GM19238 (cell line): Measurements from ENCODE around the gene A3GALT2.

Experiments used
- DNase-seq: peaks from one replicate; pipeline ENCODE4 v3.0.0; 2011; ENCODE audit warnings: low spot score; ENCODE audit not compliant: insufficient read length

The A3GALT2 gene

DNA sequence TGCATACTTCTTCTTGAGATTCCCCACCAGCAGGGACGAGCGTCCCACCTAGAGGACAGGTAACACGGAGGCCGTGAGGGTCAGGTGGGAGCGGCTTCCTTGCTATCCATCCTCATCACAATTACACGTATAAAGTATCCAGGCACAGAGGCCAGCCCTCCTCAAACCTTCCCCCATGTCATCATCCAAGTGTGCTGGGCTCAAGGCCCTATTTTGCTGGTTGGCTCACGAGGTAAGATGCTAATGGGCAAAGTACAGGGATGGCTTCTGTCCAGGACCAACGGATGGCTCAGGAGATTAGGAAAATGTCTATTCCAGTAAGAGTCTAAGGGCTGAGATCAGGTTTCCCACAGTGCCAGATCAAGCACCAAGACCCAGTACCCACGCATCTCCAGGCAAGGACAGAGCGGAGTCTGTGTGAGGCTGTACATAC, 11.5 kb upstream of the A3GALT2 start:
- no peak for DNase-seq

DNA sequence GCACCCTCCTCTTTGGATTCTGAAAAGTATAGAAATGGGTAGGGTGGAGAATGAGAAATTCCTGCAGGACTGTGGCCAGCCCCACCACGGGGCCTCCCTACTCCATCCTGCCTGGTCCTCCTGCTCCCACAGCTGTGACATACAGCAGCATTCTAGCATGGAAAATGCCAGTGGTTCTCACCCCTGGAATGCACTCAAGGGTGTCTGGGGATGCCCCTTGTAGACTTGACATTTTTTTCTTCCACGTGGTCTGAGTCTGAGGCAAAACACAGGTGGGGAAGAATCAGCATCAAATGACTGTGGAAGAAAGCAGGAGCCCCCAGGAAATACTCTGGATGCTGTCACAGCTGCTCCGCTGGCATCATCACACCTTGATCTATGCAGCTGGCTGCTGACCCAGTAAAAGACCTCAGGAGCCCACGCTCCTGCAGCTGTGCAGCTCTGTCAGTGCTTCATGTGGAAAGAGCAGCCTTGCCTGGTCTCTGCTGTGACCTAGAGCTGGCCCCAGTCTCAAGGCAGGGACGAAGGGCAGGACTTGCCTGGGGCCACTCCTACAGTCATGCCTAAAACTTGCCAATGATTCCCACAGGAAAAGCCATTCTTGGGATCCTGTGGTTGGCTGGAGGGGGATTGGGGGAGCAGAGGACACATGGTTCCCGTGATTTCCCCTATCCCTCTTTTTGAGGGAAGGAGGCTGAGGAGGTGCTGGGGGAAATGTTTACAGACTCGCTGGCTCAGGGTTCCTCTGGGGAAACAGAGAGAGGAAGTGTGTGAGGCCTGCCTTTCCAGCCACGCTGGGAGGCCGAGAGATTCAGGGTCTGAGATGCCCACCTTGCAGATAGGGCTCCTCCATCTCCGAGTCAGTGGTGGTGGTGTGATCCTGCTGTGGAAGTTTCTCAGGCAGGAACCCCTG, 10.8 kb upstream of the A3GALT2 start:
- no peak for DNase-seq

DNA sequence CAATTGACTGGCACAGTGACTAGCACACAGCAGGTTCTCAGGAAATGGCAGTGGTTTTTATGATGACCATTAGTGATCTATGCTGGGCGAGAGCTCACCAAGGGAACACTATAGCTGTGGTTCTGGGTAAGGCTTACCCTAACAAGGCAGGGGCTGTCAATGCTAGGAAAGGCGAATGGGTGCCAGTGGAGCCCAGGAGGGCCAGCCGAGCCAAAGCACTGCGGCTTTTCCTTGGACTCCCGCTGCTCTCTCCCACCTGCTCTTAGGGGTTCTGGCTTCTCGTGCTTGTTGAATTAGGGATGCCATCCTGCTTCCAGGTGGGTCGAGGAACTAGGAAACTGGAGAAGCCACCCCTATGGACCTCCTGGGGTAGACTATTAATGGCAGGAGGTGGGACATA, 10.0 kb upstream of the A3GALT2 start:
- DNase-seq, result no peak

DNA sequence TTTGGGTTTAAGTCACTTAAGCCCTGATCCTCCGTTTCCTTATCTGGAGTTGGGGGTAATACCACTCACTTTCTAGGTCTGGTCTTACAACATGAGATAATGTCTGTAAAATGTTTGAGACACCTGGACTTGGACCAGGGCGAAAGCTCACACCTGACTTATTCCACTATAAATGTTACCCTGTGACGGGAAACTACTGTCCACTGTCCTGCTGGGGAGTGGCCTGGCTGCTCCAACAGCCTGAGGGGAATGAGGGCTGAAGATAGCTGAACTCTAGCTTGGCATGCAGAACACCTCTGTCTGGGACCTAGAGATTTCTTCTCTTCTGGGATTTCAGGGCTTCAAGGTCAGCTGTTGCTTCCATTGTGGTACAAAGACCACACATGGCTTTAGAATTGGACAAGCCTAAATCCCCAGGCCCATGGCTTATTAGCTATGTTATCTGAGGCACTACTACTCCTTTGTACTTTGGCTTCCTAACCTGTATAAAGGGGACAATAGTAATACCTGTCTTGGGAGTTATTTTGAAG, 9.5 kb upstream of the A3GALT2 start:
- no peak for DNase-seq

DNA sequence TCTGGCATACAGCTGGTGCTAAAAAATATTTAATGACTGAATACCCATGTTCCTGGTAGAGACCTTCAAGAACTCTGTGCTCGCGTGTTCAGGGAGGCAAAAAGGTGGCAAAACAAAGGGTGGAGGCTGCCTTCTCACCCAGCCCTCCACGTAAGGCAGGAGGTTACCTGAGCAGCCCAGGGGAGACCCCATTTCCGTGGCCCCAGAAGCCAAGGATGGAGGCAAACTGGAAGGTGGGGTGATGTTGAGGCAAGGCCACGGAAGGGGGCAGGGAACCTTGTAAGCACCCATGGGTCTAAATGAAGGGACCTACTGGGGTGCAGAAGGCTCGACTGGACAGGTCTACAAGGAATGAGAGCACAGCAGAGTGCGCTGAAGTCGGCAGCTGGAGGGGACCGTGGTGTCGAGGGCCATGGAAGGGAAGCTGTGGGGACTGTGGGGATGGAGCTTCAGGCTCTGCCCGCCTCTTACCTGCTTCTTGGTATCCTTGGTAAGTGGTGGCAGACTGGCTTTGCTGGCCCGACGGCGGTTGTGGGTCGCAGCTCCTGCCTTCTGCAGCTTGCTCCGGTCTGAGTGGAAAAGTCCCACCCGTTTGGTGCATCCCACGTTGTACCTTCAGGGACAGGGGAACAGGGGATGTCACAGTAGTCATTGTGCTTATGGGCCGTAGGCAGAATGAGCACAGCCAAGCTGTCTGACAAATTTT, 8.9 kb upstream of the A3GALT2 start:
- DNase-seq, result no peak

DNA sequence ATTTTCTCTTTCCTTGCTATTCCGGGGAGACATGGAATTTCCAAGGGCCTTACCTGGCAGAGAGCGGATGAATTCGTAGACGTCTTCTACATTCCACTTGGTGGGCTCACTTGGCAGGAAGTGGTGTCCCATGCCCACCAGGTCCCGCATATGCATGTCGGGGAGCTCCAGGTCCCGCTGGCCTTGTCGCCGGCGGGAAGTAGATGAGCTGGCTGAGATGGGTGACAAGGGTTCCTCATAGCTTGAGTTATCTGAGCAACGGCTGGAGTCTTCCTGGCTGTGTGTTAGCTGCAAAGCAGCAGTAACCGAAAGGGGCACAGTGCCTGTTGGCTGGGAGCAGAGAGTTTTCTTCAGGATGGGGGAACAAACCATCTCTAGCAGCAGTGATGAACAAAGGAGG, 7.9 kb upstream of the A3GALT2 start:
- no peak for DNase-seq

DNA sequence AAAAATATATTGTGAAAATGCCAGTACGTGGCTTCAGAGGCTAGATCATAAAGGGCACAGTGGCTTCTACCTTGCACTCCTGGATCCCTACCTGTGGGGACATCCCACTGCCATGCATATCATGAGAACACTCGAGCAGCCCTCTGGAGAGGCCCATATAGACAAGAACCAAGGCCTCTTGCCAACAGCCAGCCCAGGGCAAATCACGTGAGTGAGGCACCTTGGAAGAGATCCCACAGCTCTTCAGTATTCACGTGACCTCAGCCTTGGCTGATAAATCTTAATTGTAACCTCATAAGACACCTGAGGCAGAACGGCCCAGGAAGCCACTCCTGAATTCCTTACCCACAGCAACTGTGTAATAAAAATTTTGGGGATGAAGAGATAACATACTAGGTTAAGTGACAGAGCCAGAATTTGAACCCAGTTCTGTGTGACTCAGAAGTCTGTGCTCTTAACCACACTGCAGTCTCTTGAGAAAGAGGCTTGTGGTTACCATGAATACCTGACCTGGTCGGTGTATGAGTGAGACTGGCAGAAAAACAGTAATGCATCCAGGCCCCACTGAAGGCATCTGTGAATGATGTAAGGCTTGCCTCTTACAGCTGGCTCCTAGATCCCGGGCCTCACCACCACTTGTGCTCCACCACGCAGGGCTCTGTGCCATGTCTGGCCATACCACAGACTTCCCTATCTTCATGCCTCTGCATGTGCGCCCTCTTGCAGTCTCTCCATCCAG, 6.9 kb upstream of the A3GALT2 start:
- DNase-seq, result no peak

DNA sequence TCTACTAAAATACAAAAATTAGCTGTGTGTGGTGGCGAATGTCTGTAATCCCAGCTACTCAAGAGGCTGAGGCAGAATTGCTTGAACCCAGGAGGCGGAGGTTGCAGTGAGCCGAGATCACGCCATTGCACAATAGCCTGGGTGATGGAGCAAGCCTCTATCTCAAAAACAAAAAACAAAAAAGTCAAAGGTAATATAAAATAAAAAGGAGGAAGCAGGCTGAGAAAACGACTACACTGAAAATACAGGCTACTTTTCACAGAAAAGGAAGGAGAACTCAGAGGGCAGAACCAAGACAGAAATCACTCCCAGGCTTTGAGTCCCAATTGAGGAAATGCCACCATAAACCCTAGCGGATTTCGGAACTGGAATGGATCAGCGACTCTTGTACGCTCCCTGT, 5.9 kb upstream of the A3GALT2 start:
- DNase-seq, result no peak

DNA sequence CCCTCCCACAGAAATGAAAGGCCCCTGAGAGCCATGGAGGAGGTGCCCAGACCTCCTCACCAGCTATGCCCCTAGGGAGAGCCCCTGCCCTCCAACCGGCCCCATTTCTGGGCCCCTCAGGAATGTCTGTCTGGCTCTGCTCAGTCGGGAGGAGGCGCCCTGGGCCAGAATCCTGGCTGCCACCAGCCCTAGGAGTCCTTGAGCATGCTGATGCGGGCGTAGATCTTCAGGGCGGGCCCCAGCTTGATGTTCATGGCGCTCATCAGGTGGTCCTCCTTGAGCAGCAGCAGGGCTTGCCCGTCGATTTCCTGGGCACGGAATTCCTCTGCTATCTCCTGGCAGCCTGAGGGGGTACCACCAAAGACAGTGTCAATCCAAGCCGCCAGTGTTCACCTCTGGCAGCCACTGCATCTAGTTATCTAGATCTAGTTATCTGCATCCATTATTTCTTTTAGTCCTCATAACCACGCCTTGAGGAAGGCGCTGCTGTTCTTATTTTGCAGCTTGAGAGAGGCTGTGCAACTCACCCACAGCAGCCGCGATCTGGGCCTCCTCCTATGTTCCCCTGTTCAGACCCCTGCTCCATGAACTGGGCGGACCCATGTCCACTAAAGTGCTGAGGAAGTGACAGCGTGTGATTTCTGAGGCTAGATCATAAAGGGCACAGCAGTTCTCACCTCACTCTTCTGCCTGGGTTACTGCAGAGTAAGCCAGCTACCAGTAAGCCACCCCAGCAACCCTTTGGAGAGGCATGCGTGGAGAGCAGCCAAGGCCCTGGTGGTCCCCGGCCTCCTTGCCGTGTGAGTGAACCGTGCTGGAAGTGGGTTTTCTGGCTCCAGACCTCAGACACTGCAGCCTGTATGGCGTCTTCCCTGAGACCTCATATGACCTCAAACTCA, 4.0 kb upstream of the A3GALT2 start:
- DNase-seq, result no peak

DNA sequence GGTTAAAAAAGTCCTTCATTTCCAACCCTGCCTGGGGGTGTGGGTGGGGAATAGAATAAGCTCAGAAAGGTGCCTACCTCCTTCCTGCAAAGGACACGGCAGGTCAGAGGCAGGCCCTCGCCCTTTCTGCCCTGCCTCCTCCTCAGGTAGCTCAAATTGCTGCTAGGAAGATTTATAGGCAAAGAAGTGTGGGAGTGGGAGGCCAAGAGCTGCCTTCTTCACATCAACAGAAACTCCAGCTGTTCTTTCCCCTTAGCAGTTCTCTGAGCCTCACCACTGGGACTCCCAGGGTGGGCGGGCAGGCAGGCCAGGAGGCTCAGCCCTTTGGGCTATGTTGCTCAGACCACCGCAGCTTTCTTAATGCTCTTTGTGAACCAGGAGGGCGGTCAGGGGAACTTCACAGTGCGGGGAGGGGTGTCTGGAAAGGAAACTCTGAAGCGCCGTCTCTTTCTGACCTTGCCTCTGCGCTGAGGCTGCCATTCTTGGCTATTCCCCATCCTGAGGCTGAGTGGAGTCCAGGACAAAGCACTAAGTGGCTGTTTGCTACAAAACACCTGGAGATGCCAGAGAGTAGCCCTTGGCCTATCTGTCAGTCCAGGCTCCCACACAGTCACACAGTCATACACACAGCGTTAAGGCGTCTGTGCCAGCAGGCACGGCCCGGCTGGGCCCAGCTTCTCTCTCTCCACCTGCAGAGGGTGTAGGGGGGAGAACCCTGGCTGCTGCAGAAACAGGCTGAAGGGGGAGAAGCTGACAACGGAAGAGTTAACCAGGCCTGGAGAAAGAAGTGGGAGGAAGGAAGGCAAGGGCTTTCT, 3.0 kb upstream of the A3GALT2 start:
- no peak for DNase-seq

DNA sequence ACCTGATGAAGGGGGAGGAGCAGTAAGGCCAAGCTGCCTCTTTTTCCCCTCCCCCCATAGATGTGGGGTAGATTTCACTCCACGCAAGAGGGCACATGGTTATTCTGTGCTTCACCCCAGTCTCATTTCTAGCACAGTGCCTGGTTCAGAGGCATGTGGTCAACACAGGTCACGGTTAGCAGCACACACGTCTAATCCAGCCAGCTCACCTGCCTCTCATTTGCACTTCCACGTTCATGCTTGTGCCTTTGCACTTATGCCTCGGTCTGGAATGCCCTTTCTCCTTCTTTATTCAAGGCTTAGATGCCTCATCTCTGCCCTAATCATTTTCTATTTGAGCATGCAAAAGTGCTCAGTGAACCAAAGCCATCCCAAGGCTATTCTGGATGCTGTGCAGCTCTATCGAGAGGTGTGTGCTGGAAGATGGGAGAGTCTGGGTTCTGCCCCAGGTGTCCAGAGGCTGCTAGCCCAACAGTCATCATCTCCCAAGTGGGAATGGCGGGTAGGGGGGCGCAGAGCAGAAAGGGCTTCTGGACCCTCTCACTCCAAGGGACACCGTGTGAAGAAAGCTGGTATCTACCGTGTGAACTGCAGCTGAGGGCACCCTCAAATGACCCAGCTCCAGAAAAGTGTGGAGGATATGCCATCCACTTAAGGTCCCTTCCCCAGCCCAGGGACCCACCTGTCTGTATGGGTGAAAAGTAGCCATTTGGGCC, 2.1 kb upstream of the A3GALT2 start:
- DNase-seq, result no peak

DNA sequence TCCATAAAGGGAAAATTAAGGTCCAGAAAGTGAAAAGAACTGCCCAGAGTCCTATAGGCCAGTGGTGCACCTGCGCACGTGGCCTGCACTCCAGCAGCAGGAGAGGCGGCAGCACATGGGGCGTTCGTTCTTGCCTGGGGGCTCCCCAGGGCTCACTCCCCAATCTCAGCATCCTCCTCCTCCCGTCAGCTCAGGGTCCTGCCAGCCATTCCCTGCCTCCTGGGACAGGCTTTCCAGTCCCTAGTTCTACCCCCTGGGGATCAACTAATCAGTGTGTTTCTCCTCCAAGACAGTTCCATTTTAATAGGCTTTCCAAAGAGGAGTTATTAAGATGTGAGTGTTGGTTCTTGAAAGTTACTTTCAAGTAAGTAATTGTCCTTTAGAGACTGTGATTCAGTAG, 1.2 kb upstream of the A3GALT2 start:
- DNase-seq, result no peak

DNA sequence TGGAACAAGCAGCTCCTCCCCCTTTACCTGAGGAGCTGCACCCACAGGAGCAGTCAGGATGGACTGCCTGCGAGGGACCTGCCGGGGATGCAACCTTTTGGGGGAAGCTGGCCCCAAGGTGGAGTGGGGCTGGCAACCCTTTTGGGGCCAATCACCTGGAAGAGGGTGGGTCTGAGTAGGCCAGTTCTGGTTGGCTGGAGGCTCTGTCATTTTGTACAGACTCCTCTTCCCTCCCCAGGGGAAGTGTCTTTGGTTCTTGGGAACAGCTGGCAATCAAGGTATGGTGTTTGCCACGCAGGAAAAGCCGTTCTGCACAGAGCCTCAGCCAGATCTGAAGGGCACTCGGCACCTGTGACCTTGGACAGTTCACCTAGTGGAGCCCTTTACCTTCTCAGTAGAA, 280 bp upstream of the A3GALT2 start:
- no peak for DNase-seq

DNA sequence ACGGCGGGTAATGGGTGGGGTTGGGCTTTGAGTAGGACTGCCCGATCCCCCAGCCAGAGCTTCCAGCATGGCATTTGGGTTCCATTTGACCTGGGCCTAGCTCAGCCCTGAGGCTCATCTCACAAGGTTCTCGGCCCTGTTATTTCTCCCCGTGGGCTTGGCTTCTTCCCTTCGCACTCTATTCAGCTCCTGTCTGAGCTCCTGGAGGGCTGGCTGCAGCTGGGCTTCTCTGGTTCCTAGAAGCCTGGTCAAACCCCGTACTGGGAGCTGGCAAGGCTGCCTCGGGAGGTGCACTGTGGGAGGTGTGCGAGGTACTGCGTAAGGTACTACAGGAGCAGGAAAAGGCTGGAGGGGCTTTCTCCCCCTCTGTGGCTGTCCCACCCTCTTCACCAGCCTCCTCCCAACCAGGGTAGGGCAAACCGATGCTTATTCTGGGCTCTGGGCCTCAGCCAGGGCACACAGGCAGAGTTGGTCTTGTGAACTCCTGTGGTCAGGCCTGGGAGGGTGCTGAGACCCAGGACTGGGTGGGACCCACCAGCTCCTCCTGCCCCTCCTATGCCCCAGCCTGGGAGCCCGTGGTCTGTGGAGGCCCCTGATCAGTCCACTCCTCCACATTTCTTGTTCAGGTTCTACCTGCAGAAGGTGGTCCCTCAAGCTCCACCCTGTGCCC, 814 bp downstream of the A3GALT2 start:
- DNase-seq, result no peak

DNA sequence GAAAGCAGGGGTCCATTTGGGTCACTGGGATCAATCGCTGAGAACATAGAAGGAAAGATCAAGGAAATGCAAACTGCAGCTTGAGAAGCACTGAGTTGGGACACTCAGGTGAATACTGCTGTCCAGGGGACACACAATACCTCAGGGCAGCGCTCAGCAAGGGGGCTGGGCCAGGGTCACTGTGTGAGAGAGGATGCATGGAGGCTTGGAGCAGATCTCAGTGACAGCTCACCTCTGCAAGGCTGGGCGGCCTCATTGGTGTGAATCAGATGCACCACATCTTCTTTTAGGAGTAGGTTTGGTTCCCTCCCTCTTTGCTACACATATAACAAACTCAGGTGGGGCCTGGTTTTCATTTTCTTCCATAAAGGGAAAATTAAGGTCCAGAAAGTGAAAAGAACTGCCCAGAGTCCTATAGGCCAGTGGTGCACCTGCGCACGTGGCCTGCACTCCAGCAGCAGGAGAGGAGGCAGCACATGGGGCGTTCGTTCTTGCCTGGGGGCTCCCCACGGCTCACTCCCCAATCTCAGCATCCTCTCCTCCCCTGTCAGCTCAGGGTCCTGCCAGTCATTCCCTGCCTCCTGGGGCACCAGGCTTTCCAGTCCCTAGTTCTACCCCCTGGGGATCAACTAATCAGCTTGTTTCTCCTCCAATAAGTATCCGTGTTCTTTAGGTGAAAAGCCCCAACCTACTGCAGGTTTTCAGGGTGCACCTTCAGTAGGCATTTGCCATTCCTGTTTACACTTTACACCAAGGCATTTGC, 1.5 kb downstream of the A3GALT2 start:
- DNase-seq, result no peak

DNA sequence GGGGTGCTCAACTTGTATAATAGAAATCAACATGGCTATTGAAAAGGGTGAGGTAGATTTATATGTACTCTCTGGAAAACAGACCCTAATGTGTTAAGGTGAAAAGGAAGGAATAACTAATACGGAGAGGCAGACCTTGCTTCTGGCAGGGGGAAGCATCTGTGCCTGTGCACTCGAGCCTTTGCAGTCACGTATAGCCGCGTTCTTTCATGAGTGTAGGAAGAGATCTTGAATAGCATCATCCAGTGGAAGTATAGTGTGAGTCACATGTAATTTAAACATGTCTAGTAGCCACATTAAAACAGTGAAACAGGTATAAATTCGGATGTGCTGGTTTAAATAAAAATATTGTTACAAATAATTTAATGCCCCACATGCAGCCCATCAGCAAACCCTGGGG, 3.0 kb downstream of the A3GALT2 start:
- no peak for DNase-seq

DNA sequence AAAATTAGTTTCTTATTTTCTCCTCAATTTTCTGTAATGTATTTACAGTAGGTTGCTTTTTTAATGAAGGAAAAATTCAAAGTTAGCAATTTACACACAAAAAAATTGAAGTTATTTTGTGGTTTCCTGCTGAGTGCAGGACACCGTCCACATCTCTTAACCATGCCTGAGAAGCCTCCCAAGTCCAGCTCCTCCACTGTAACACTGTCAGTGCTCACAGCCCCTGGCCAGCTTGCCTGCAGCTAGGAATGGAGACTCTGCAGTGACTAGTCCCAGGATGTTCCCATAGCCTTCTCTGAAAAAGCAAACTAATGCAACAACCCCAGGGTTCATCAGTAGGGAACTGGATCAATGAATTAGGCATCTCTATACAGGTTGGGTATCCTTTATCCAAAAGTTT, 3.5 kb downstream of the A3GALT2 start:
- no peak for DNase-seq

DNA sequence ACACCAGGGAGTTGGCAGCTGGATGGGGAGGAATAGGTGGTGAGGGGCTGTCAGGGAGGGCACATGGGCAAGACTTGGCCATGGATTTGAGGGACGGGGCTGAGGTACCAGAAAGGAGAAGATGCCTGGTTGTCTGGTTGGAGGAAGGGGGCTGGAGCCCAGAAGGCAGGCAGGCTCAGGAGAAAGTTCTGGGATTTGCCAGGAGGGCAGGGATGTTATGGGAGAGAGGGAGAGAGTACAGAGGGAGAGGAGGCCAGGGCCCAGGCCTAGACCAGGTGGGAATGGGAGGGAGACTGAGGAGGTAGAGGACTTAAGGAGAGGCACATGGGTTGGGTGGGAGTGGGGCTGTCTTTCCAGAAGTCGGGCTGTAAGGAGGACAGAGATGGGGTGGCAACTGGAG, 4.3 kb downstream of the A3GALT2 start:
- DNase-seq, result no peak
